Common myeloid progenitor, CD34-positive (primary cell): ENCODE measurements around the gene MEIG1.
"Not testable (repeated sequence)": the region's sequence is repeated elsewhere in the genome, so short reads cannot be mapped to it uniquely, and the experiment has no call there.

Experiments
- CTCF ChIA-PET: fragments of 350-600 bp; sonication (Branson Sonifier 250); formaldehyde crosslinking; loops from one replicate; lab custom pipeline; 2021; ENCODE audit warnings: antibody characterized with exemption; lab: Charles Lee
- POLR2A ChIA-PET: fragments of 350-600 bp; sonication (Branson Sonifier 250); formaldehyde crosslinking; loops from one replicate; lab custom pipeline; 2021; ENCODE audit warnings: antibody characterized with exemption; lab: Charles Lee
- DNase-seq, 3 donors: peaks; one replicate each; pipeline versions ENCODE4 v3.0.0 to v3.0.0-alpha.2; 2013
- H3K27ac ChIP-seq, 2 experiments: 1 replicate in 1 of 2; 2 replicates in 1 of 2; pipeline ENCODE4 v1.7.0; 2013; ENCODE audit warnings: inconsistent platforms in 2 of 2, low read length in 2 of 2, mild to moderate bottlenecking in 2 of 2, low read depth in 1 of 2, moderate library complexity in 1 of 2; ENCODE audit not compliant: severe bottlenecking in 2 of 2, insufficient read depth in 1 of 2, poor library complexity in 1 of 2
- H3K27me3 ChIP-seq, 5 experiments: replicated peaks in 2 of 5; 1 replicate in 3 of 5; 2 replicates in 2 of 5; pipeline versions ENCODE4 v1.6.1 to v1.7.0; 2013; ENCODE audit warnings: low read length in 4 of 5, mild to moderate bottlenecking in 2 of 5, moderate library complexity in 2 of 5, inconsistent platforms in 1 of 5; ENCODE audit not compliant: insufficient read depth in 5 of 5, control insufficient read depth in 4 of 5
- H3K36me3 ChIP-seq, 4 experiments: 1 replicate in 2 of 4; 2 replicates in 2 of 4; pipeline versions ENCODE4 v1.6.1 to v1.7.0; 2013; ENCODE audit warnings: low read length in 3 of 4, control low read depth in 1 of 4, mild to moderate bottlenecking in 1 of 4; ENCODE audit not compliant: control insufficient read depth in 4 of 4, insufficient read depth in 4 of 4
- H3K4me1 ChIP-seq, 4 experiments: 1 replicate in 3 of 4; 2 replicates in 1 of 4; pipeline versions ENCODE4 v1.6.1 to v1.7.1; 2013; ENCODE audit warnings: low read length in 3 of 4, mild to moderate bottlenecking in 3 of 4, control low read depth in 1 of 4, inconsistent platforms in 1 of 4, moderate library complexity in 1 of 4; ENCODE audit not compliant: control insufficient read depth in 4 of 4, insufficient read depth in 4 of 4; ENCODE audit errors: control extremely low read depth in 1 of 4
- H3K4me3 ChIP-seq, 7 experiments: 1 replicate in 4 of 7; 2 replicates in 3 of 7; pipeline versions ENCODE4 v1.5.1 to v1.7.0; 2013; ENCODE audit warnings: mild to moderate bottlenecking in 7 of 7, low read length in 6 of 7, moderate library complexity in 6 of 7, inconsistent platforms in 2 of 7, low read depth in 2 of 7, control low read depth in 1 of 7; ENCODE audit not compliant: insufficient read depth in 4 of 7, control insufficient read depth in 1 of 7; ENCODE audit errors: extremely low read depth in 1 of 7
- H3K9me3 ChIP-seq, 5 experiments: 1 replicate in 4 of 5; 2 replicates in 1 of 5; pipeline versions ENCODE4 v1.6.1 to v1.7.1; 2013; ENCODE audit warnings: low read length in 4 of 5, mild to moderate bottlenecking in 2 of 5, inconsistent platforms in 1 of 5, low read depth in 1 of 5, moderate library complexity in 1 of 5; ENCODE audit not compliant: control insufficient read depth in 4 of 5, insufficient read depth in 2 of 5; ENCODE audit errors: control extremely low read depth in 1 of 5
- WGBS: methylation state at CpG from one replicate; pipeline ENCODE4 v1.1.5; 2013; ENCODE audit not compliant: insufficient coverage; 5-methylcytosine and 5-hydroxymethylcytosine counted together

MEIG1 gene

GRCh38 chr10:14995964-14996565 lies 36.9 kb downstream of the MEIG1 start:
- Histone ChIP-seq H3K4me3 (peak overlapping the region in 1 of 7 experiments; percentile 41), H3K36me3 (no peaks in the 10 kb centered on the region), H3K4me1 (no peaks in the 10 kb centered on the region), H3K27me3 (peaks cover 0 to 8% (median 1%) of the 10 kb centered on the region in 5 experiments), H3K27ac (no peak overlapping the region), H3K9me3 (peaks cover 0 to 5% (median 0%) of the 10 kb centered on the region in 5 experiments)
- DNase-seq, result peak in 1 of 3 donors; percentile 33
- POLR2A ChIA-PET, result no interaction called here
- CTCF ChIA-PET, result no interaction called here
- 67% methylated on average over 46 of the region's 50 CpGs for whole genome bisulfite sequencing

- DNase-seq, H3K4me1 ChIP-seq, H3K9me3 ChIP-seq, POLR2A ChIA-PET, H3K36me3 ChIP-seq, H3K27ac ChIP-seq, H3K4me3 ChIP-seq, H3K27me3 ChIP-seq, CTCF ChIA-PET: not testable (repeated sequence)
- 89% methylated on average over 5 of the region's 5 CpGs for WGBS
Measured at GRCh38 chr10:15013530-15013929, 54.3 kb downstream of the MEIG1 start.

GRCh38 chr10:15015451-15015850 lies 56.3 kb downstream of the MEIG1 start:
- Histone ChIP-seq H3K36me3 (no peaks in the 10 kb centered on the region), H3K27me3 (no peaks in the 10 kb centered on the region), H3K4me1 (no peaks in the 10 kb centered on the region), H3K4me3 (no peak overlapping the region), H3K9me3 (no peaks in the 10 kb centered on the region), H3K27ac (no peak overlapping the region)
- ChIA-PET POLR2A (no interaction called here), CTCF (interaction anchor here (0.6 kb wide), 1 partner anchor 144 kb away, joined by 3 read pairs; no protein-coding TSS in a partner anchor)
- no peak for DNase-seq
- 91% methylated on average over 6 of the region's 7 CpGs for WGBS

- H3K4me3 ChIP-seq, H3K27ac ChIP-seq, H3K27me3 ChIP-seq, H3K36me3 ChIP-seq, CTCF ChIA-PET, H3K9me3 ChIP-seq, POLR2A ChIA-PET, DNase-seq: not testable (repeated sequence)
- 100% methylated on average over 1 of the region's 5 CpGs for WGBS
- peaks cover 0 to 15% (median 7%) of the 10 kb centered on the region in 4 experiments for H3K4me1 ChIP-seq
Measured at GRCh38 chr10:15020966-15021365, 61.8 kb downstream of the MEIG1 start.
